Panc1 (cell line): ENCODE results near the gene PSMC1. TPM values are rescaled to one million over a fixed set of nuclear protein-coding genes. Genes with fewer than 3 reads are reported as not detected.

Experiments used
- ATAC-seq: fragments of 200-7000 bp; cut with Tn5 transposase; 2 replicates; pipeline ENCODE4 v1.9.1; 2020; ENCODE audit warnings: mild to moderate bottlenecking, moderate library complexity
- BruUV-seq: library from RNA; stranded (reverse); fragments of 400-500 nt; replicated peaks from 2 replicates; lab custom pipeline; 2021; lab: Mats Ljungman, UMichigan
- CTCF ChIA-PET: fragments of 300-600 bp; sonication (Branson Sonifier 250); formaldehyde crosslinking; loops from one replicate; lab custom pipeline; 2022; ENCODE audit warnings: antibody characterized with exemption; lab: Charles Lee
- POLR2A ChIA-PET: fragments of 300-600 bp; sonication (Branson Sonifier 250); formaldehyde crosslinking; loops from one replicate; lab custom pipeline; 2022; ENCODE audit warnings: antibody characterized with exemption; lab: Charles Lee
- DNase-seq: peaks from one replicate; pipeline ENCODE4 v3.0.0-alpha.2; 2010; ENCODE audit warnings: low read depth, low spot score
- H3K27ac ChIP-seq: 2 replicates; pipeline ENCODE4 v1.5.1; 2011; ENCODE audit warnings: mild to moderate bottlenecking, low read length, inconsistent platforms
- H3K27me3 ChIP-seq: fragments of 200-500 bp; sonication (Bioruptor generic); 2 replicates; pipeline ENCODE4 v1.6.0; 2014; ENCODE audit warnings: low read length, inconsistent platforms; ENCODE audit not compliant: control insufficient read depth, insufficient read depth
- H3K36me3 ChIP-seq: fragments of 200-500 bp; sonication (Bioruptor generic); 2 replicates; pipeline ENCODE4 v1.5.1; 2014; ENCODE audit warnings: inconsistent platforms, mild to moderate bottlenecking, low read length, moderate library complexity; ENCODE audit not compliant: control insufficient read depth, insufficient read depth
- H3K4me1 ChIP-seq: 2 replicates; pipeline ENCODE4 v1.5.1; 2011; ENCODE audit warnings: inconsistent platforms, mild to moderate bottlenecking, low read length, moderate library complexity; ENCODE audit not compliant: control insufficient read depth, insufficient read depth
- H3K4me3 ChIP-seq, 2 experiments: 2 replicates each; pipeline ENCODE4 v1.5.1; 2011 to 2012; ENCODE audit warnings: low read depth in 2 of 2, low read length in 2 of 2, mild to moderate bottlenecking in 2 of 2, inconsistent platforms in 1 of 2, moderate library complexity in 1 of 2
- H3K9me3 ChIP-seq: fragments of 200-500 bp; sonication (Bioruptor generic); 2 replicates; pipeline ENCODE4 v1.5.1; 2014; ENCODE audit warnings: low read depth, mild to moderate bottlenecking, inconsistent platforms, low read length, moderate library complexity; ENCODE audit not compliant: control insufficient read depth, insufficient read depth
- POLR2AphosphoS5 ChIP-seq: IDR thresholded peaks from 2 replicates; pipeline ENCODE4 v1.6.1; 2012; ENCODE audit warnings: mild to moderate bottlenecking, low read depth, low read length, moderate library complexity
- SIN3A ChIP-seq: IDR thresholded peaks from 2 replicates; pipeline ENCODE4 v1.6.1; 2012; ENCODE audit warnings: low read depth, mild to moderate bottlenecking, low read length, moderate library complexity, borderline replicate concordance; ENCODE audit not compliant: insufficient read depth
- TCF7L2 ChIP-seq: IDR thresholded peaks from 2 replicates; pipeline ENCODE4 v1.6.1; 2011; ENCODE audit warnings: mild to moderate bottlenecking, low read depth, low read length, inconsistent platforms
- in situ Hi-C: cut with HindIII; loops from 2 replicates; pipeline ENCODE4 v1.10.0; 2016; ENCODE audit warnings: low sequenced_read_pairs, low pct_unique_long_range_greater_than_20kb
- intact Hi-C: fragments of 100-400 bp; cut with micrococcal nuclease; formaldehyde crosslinking; loops from one replicate; pipeline ENCODE4 v1.10.0; 2022; ENCODE audit not compliant: unreplicated experiment
- total RNA-seq: library from RNA; stranded (reverse); gene quantifications from one replicate; pipeline ENCODE4 v1.2.1, GENCODE V29; 2021; ENCODE audit not compliant: unreplicated experiment
- TF ChIP-seq, protein P1 (sequence below): fragments of 450-650 bp; IDR thresholded peaks from 2 replicates; pipeline ENCODE4 v1.5.1; 2017; ENCODE audit warnings: mild to moderate bottlenecking
- TF ChIP-seq, protein P2 (sequence below), 2 experiments: IDR thresholded peaks; 2 replicates each; pipeline ENCODE4 v1.6.1; 2011 to 2012; ENCODE audit warnings: low read depth in 2 of 2, control low read depth in 1 of 2, low read length in 1 of 2, mild to moderate bottlenecking in 1 of 2, moderate library complexity in 1 of 2; ENCODE audit not compliant: insufficient read depth in 1 of 2

Gene PSMC1
- total RNA-seq, 1 experiment from 2014 or later, result 112 TPM

DNA sequence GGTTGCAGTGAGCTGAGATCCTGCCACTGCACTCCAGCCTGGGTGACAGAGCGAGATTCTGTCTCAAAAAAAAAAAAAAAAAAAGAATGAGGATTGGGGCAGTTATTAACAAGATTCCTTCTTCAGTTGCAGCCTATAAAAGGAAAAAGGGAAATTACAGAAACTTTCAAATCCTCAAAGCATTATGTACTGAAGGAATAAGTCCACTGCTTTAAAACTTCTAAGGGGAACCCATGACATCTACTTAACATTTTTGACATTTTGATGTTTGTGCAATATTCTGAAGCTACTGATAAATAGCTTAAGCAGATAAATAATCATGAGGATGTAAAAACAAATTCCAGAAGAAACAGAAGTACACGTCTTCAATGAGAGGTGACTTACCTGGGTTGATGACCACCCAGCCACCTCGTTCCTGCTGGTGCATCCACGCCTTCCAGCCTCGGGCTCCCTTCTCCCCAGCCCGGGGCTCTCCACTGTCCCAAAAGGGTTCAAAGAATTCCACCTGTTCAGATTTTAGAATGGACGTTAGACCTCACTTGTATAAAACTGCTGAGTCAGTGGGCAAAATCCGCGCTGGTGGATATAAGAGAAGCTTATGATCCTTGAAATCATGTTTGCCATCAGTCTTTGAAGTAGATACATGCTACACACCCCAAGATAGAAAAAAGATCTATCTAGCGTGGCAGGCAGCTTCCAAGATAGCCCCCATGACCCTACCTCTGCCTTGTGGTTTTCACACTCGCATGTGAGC lies 41.7 kb downstream of the PSMC1 start:
- no peaks in the 10 kb centered on the region for H3K27me3 ChIP-seq
- H3K4me1 ChIP-seq, result no peaks in the 10 kb centered on the region
- no peak overlapping the region for H3K27ac ChIP-seq
- H3K4me3 ChIP-seq, result no peak overlapping the region
- no peaks in the 10 kb centered on the region for H3K36me3 ChIP-seq
- in situ Hi-C loops (no loop called here), intact Hi-C loops (no loop called here)
- ChIA-PET CTCF (no interaction called here), POLR2A (interaction anchor here (0.6 kb wide), 1 partner anchor 27 kb away, joined by 9 read pairs; no protein-coding TSS in a partner anchor)
- no TSS peak for BruUV-seq
- DNase-seq (no peak), ATAC-seq (no peak)
- H3K9me3 ChIP-seq, result no peaks in the 10 kb centered on the region
- TF ChIP-seq, protein P1, sequence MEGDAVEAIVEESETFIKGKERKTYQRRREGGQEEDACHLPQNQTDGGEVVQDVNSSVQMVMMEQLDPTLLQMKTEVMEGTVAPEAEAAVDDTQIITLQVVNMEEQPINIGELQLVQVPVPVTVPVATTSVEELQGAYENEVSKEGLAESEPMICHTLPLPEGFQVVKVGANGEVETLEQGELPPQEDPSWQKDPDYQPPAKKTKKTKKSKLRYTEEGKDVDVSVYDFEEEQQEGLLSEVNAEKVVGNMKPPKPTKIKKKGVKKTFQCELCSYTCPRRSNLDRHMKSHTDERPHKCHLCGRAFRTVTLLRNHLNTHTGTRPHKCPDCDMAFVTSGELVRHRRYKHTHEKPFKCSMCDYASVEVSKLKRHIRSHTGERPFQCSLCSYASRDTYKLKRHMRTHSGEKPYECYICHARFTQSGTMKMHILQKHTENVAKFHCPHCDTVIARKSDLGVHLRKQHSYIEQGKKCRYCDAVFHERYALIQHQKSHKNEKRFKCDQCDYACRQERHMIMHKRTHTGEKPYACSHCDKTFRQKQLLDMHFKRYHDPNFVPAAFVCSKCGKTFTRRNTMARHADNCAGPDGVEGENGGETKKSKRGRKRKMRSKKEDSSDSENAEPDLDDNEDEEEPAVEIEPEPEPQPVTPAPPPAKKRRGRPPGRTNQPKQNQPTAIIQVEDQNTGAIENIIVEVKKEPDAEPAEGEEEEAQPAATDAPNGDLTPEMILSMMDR, result no peak
- TF ChIP-seq, protein P2, sequence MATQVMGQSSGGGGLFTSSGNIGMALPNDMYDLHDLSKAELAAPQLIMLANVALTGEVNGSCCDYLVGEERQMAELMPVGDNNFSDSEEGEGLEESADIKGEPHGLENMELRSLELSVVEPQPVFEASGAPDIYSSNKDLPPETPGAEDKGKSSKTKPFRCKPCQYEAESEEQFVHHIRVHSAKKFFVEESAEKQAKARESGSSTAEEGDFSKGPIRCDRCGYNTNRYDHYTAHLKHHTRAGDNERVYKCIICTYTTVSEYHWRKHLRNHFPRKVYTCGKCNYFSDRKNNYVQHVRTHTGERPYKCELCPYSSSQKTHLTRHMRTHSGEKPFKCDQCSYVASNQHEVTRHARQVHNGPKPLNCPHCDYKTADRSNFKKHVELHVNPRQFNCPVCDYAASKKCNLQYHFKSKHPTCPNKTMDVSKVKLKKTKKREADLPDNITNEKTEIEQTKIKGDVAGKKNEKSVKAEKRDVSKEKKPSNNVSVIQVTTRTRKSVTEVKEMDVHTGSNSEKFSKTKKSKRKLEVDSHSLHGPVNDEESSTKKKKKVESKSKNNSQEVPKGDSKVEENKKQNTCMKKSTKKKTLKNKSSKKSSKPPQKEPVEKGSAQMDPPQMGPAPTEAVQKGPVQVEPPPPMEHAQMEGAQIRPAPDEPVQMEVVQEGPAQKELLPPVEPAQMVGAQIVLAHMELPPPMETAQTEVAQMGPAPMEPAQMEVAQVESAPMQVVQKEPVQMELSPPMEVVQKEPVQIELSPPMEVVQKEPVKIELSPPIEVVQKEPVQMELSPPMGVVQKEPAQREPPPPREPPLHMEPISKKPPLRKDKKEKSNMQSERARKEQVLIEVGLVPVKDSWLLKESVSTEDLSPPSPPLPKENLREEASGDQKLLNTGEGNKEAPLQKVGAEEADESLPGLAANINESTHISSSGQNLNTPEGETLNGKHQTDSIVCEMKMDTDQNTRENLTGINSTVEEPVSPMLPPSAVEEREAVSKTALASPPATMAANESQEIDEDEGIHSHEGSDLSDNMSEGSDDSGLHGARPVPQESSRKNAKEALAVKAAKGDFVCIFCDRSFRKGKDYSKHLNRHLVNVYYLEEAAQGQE (IDR thresholded peaks at IDR 0.05; ENCODE audit: insufficient read depth in 1 of 2, low read depth in 2 of 2, low read length in 1 of 2), result no peak
- TF ChIP-seq POLR2AphosphoS5, result no peak
- no peak for TF ChIP-seq TCF7L2
- TF ChIP-seq SIN3A, result no peak

DNA sequence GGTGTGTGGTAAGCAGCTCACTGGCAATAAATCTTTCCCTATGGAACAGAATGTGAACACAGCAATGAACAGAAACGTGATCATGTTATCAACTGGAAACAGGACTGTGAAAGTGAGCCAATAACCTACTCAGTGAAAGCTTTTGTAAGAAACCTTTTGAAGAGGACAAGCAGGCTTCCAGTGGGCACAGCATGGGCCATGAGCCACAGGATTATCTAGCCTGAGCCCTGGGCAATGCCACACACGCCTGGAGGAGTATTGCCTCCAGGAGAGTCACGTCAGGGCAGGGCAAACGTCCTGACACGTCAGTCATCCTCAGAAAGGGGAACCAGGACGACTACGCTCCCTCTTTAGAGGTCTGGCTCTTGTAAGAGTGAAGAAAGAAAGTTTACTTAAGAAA lies 43.1 kb downstream of the PSMC1 start:
- TF ChIP-seq, protein P1, result no peak
- TF ChIP-seq POLR2AphosphoS5 (no peak), SIN3A (no peak), TCF7L2 (no peak)
- TF ChIP-seq, protein P2 (IDR thresholded peaks at IDR 0.05; ENCODE audit: insufficient read depth in 1 of 2, low read depth in 2 of 2, low read length in 1 of 2), result no peak
- H3K9me3 ChIP-seq, result no peaks in the 10 kb centered on the region
- ATAC-seq (no peak), DNase-seq (no peak)
- no peaks in the 10 kb centered on the region for H3K36me3 ChIP-seq
- CTCF ChIA-PET, result no interaction called here
- no peak overlapping the region for H3K4me3 ChIP-seq
- no peaks in the 10 kb centered on the region for H3K27me3 ChIP-seq
- no TSS peak for BruUV-seq
- in situ Hi-C loops (no loop called here), intact Hi-C loops (no loop called here)
- no peaks in the 10 kb centered on the region for H3K4me1 ChIP-seq
- POLR2A ChIA-PET, result no interaction called here
- H3K27ac ChIP-seq, result no peak overlapping the region
